ENCODE data around the gene CCDC196.

The CCDC196 gene, protein sequence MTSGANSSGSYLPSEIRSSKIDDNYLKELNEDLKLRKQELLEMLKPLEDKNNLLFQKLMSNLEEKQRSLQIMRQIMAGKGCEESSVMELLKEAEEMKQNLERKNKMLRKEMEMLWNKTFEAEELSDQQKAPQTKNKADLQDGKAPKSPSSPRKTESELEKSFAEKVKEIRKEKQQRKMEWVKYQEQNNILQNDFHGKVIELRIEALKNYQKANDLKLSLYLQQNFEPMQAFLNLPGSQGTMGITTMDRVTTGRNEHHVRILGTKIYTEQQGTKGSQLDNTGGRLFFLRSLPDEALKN

DNA sequence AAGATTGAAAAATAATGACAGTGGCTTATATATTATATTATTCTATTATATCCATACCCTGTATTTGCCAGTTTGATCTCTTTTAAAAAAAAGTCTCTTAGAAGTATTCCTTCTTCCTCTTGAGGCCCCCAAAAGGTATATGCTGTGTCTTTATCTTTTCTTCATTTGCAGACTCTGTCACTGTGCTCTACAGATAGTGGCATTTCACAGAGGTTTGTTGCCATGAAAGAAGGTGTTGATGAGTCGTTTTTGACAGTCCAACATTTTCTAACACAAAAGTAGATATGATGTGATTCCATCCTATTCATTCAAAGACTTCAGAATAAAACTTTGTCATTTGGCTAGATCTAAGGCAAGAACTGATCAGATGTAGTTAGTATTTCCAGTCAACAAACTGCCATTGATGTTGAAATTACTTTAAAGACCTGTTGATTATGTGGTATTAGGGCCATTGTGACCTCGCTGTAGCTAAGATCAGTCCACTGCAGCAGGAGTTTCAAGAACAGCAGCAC, at the start of gene CCDC196:
Gene CCDC196 (plus strand): TSS at position 462 of the 512 bp plus-strand sequence. CDS start 132 bp downstream, outside the sequence.
- no peak for DNase-seq

DNA sequence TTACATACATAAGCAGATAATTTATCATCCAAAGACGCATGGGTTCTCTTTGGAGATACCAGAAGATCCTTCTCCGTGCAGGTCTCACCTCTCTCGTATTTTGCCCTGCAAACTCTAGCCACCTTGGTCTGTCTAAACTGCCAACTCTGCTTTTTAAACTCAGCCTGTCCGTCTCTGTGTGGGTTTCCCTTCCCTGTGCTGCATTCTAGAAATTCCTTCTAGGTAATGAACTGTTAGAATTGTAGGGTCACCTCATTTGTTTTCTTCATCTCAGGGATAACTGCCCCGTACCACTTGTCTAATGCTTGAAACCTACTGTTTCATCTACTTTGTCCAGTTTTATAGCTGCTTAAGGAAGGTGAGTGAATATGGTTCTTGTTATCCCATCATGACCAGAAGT, 45.4 kb upstream of the CCDC196 start:
- DNase-seq: no peak

DNA sequence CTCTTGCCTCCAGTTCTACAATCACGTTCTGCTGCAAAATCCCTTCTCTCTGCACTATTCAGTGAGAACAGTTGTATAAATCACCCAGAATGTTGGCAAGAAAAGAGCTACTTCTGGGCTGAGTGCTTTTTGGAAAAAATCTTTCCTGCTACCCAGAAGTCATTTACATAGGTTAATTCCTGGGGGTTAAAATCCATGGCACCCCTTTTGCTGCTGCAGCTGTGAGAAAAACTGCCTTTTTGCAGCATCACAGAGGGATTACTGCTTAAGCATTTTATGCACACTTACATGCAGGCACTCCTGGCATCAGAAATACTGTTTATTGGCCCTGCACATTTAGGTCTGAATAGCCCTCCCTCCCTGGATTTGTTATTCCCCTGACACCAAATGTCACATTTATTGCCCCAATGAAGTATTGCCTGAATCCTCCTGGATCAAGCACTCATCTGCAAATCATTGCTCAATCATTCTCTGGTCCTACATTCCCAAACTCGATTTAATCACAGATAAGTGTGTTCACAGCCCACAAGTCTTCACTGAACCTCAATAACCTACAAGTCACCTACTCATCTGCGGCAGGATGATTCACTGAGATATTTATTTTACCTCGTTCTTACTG, 43.1 kb upstream of the CCDC196 start:
- no peak for DNase-seq

DNA sequence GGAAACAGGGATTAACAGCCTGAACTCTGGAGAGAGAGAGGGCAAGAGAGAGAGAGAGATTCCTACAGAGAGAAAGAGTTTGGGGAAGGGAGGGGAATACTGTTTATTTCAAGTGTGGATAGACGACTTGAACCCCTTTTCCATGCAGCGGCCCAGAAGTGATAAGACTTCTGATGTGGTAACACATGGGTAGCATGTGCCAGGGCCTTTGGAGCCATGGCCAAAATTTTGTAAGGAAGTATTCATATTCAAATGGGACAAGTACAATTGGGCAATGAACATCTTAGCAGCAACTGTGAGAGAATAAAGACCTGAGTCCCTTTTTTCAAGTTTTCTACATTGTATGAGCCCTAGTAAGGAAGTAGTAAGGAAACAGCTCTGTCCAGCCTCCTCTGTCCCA, 42.4 kb upstream of the CCDC196 start:
- DNase-seq: no peak

DNA sequence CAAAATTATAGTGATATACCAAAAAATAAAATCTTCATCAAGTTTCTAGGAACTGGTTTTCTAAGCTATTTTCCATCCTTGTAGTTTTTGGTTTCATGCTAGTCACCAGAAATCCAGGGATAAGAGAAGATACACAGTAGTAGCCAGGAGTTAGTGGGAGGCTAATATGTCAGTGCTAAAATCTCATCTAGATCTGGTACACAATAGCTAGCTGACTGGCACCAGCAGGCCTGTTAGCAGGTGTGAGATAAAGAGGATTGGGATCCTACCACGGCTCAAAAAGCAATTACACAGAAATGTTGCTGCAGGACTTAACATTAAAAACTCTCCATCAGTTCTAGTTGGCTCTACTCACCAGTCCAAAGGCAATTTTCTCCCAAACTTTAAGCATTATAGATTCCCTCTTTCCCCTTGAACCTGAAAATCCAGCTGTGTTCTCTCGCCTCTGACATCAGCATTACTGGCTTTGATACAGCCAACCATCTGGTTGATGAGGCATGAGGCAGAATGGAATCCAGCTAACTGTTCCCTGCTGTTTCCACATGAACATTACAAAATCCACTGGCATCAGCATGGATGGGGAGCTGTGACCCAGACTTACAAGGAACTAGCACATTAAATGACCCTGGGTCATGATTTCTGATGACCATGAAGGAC, 41.8 kb upstream of the CCDC196 start:
- DNase-seq: no peak

DNA sequence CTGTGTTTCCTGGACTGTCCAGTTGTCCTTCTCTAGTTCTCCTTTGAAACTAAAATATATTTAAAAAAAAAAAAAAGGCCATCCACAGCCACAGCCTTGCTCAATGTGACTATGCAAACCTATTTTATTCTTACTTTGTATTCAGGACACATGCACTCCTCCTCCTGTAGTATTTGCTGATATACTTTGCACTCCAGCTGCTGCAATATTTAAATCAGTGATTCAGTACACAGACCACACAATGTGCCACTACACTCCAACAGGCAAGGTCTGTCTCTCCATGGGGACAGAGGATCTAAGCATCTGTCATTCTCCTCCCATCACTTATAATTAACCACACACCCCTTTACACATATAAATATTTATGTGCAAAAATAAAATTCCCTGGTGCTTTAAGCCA, 40.2 kb upstream of the CCDC196 start:
- DNase-seq: no peak

DNA sequence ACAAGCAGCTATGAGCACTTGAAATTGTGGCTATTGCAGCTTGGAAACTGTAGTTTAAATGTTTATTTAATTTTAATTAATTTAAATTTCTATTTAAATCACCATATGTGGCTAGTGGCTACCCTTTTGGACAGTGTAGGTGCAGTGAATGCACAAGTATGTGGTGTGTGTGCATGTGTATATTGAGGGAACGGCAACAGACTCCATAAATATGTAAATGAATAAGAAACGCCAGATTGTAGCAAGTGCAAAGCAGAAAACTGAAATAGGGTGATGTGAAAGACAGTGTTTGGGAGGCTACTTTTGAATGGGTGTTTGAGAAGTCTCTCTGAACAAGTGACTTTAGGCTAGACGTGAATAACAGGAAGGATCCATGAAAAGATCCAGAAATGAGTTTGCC, 32.7 kb upstream of the CCDC196 start:
- no peak for DNase-seq

DNA sequence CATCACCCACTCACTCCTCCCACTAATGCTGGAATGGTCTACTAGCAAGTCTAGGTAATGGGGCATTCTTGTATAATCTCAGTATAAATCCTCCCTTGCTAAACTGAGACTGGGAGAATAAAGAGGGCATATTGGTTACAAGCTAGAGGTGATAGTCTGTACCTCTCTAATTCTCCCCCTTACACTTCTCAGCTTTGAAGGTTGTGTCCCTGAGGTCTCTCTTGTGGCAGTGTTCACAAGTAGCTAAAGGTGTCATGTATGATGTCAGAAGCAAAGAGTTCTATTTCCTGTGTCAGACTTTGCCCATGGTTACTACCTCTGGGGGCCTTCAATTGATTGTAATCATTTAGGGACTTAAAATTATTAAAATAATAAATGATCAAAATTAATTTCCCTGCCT, 26.6 kb upstream of the CCDC196 start:
- no peak for DNase-seq

DNA sequence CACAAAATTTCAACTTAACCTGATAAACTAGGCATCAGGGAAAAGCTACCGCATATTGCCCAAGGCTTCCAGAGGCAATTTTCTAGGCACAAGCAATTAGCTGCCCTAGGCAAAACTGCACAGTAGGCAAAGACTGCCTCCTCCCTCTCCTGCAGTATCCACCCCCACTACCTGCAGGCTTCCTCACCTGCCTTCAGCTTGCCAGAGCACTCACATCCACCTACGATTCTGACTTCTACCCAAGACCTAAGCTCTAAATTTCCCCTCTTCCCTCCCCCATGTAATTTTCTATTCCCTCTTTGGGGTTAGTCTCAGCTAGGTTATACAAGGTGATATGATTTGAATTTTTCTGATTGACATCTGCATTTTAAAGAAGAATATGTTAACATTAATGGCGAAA, 21.9 kb upstream of the CCDC196 start:
- no peak for DNase-seq

DNA sequence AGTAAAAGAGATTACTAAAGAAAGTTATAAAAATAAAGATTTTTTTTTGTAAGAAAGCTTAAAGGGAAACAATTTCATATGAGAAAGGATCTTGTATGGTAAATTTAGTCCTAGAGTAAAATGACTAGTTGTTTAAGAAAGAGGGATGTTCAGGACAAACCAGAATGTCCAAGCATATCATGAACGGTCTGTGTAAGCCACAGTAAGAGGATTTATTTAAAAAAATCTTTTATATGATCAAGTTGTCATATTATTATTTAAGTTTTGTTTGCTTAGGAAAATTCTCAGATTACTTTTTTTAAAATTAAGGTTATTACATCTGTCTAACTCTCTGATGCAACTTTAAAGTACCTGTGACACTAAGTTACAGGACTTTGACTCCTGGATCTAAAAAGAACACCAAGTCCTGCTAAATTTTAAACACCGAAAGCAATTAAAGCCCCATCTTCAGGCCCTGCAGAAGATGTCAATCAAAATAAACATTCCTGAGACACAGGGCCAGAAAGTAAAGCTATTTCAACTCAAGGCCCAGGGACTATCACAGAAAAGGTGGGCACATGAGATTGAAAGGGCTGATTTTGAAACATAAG, 17.3 kb upstream of the CCDC196 start:
- no peak for DNase-seq

DNA sequence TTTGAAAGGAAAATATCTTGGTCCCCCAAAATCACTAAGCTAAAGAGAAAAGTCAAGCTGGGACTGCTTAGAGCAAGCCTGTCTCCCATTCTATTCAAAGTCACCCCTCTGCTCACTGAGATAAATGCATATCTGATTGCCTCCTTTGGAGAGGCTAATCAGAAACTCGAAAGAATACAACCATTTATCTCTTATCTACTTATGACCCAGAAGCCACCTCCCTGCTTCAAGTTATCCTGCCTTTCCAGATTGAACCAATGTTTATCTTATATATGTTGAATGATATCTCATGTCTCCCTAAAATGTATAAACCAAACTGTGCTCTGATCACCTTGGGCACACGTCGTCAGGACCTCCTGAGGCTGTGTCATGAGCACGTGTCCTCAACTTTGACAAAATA, 14.6 kb upstream of the CCDC196 start:
- DNase-seq: no peak

DNA sequence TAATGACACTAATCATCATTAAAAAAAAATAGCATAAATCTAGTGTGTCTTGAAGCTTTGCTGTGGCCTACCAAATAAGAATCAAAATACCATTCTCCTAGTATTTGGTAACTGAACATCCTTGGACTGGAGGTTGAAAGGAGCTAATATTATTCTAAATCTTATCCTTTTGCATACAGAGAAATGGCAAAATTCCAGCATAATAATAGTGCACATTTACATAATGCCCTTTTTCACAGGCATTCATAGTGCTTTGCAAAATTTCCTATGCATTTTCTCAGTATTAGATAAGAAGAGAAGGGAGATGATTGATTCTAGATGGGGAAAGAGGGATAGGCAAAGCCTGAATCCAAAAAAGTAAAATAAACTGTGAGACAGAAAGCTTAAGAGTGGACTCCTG, 13.9 kb upstream of the CCDC196 start:
- no peak for DNase-seq

DNA sequence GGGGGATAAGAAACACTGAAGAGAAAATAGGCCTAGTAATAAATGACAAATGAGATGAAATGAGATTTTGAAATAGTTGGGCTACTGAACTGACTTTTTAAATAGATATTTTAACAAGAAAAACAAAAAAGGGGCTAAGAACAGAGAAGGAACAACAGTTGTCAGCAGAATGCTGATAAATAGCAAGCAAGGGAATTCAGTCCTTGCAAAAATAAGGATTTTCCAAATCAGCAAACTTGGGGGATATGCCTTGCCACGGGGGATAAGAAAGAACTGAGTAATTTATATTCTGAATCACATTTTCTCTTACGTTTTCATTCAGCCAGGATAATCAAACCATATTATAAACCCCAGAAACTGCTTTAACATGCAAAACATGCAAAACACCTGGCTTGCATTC, 12.9 kb upstream of the CCDC196 start:
- DNase-seq: no peak

DNA sequence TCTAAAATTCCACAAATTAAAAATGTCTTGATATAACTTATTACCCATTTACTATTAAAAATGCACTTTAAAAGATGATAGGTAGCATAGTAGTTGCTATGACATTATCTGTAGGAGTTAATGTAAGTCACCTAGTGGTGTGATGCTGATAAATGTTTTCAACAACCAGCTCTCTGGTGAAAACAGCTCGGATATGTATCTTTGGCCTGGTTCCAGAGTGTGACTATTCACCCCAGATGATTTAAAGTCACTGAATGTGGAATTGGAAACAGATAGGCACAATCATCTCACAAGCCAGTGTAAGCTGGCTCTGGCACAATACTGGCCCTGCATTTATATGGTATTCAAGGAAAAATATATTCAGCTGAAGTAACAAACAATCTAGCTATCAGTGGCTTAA, 9.2 kb upstream of the CCDC196 start:
- no peak for DNase-seq

DNA sequence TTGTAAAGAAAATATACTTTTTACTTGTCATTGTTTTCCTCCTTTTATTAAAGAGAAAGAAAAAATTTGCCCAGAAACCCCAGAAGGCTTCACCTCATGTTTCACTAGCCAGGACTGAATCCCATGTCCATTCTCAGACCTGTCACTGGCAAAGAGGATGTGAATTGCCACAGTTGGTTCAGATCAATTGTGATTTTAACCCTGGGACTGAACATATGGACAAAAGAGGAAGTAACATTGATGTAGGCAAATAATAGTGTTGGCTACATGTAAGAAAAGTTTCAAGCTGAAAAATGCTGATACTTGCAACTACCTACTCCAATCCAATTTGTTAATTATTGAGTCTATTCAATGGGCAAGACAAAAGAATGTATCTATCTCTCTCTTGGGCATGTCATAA, 8.6 kb upstream of the CCDC196 start:
- no peak for DNase-seq

DNA sequence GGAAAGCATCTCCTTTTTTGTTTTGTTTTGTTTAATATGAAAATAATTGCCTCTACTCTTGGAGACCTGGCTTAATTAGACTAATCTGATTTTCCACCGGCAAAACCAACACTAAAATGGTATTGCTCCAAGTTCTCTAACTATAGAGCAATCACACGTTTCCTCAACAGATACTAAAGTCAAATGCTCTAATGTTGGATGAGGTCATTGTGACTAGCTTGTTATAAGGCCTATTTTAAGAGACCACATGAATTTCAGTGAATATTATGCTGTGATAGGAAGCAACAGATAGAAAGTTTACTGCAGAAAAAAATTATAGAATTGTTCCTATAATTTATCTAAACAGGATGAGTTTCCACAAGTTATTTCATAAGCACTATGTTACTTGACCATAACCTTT, 3.3 kb upstream of the CCDC196 start:
- no peak for DNase-seq

DNA sequence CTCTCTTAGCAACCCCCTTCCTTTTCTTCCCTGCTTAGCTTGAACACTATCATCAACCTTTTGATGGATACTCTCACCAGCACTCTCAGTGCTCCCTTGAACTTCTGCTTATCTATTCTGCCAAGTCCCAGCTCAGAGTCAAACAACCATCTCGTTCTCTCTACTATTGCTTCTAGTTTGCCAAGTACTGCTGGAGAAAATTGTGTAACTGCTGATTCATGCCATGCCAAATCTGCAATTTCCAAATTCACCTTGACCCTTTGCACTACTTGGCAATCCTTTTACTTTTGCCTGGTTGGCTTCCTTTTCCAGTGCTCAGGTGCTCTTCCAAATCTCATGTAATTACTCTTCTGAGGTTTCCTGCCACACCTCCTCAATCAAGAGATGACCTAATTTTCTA, 2.8 kb upstream of the CCDC196 start:
- DNase-seq: no peak

DNA sequence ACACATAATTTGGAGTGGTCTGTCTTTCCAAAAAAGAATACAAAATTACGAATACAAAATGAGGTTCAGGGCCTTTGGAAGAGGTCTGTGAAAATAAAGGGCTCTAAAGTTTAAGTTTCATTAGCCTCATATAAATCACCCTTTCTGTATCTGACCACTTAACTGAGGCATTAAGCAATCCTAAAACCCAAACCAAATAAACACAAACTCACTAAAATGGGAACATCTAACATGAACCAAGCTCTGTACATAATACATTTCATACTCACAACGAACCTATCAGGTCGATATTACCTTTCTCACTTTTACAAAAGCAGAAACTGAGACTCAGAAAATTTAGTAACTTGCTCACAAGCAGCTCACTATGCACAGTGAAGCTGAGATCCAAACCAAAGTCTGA, 1.1 kb upstream of the CCDC196 start:
- no peak for DNase-seq

DNA sequence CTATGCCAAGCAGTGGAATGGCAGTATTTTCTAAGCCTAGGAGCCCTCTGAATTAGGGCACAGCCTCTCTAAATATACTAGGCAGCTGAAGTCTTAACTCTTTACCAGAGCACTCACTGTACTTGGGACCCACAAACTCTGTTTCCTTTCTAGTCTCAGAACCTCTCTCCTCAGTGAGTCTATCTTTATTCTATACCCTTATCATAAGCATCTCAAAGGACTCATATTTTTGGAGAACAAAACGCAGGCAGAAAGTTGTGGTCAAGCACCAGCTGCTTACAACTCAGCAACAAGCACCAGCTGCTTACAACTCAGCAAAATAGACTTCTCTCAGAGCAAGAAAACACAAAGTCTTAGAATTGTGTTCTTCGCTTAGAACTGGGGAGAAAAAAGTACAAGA, 993 bp downstream of the CCDC196 start:
- no peak for DNase-seq

DNA sequence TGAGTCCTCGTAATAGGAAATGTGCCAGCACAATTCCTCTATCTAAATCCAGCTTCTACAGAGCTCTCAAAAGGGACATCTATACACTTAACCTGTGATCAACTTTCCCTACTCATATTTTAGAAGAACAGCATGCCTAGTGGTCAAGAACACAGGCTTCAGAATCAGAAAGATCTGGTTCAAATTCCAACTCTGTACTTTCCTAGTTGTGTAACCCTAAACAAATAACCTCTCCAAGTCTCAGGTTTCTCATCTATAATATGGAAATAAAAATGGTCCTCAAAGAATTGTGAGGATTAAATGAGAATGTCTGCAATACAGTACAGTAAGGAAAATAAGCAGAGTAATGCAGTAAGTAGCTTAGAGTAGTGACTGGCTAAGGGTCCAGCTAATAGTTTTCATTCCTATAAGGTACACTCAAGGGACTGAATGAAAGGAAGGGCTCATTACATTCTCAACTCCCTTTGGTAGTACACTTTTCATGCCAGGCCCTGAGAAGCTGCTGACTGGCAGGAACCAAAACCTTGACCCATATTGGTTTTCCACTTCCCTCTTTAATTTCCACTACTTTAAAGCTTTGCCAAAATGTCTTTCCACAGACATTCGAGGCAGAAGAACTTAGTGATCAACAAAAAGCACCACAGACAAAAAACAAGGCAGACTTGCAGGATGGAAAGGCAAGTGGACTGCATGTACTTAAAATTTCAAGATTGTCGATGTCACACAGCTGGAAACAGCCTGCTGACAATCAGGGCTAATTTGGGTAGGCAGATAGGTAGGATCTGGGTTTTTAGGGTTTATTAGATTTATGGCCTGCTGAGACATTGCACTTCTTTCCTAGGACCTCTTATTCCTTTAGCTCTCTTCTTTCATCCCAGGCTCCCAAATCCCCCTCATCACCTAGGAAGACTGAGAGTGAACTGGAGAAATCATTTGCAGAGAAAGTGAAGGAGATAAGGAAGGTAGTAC, 4.3 kb downstream of the CCDC196 start:
- no peak for DNase-seq

DNA sequence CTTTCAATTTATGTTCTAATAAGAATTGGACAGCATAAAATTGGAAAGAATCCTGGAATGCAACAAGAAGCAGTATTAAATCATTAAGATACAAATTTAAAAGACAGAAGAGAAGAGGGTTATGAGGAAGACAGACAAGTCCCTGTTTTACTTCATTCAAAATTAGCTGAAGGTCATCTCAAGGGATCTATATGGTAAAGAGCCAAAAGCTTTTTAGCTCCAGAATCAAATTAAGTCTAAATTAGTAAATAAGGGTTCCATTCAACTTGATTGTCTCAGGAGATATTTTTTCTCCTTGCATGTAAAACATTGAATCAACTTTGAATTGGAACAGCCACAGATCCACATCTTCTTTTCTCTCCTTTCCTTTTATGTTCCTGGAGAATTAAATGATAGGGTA, 7.6 kb downstream of the CCDC196 start:
- DNase-seq: no peak

Measured in CD4-positive, alpha-beta T cell treated with Interferon alpha-2 for 1 hour (primary cell).